ENCODE measurements around the gene SIRPG.
"Not testable (repeated sequence)": the region's sequence is repeated elsewhere in the genome, so short reads cannot be mapped to it uniquely, and the experiment has no call there.

Gene SIRPG

GRCh38 chr20:1657556-1658334 lies at the start of gene SIRPG:
Gene SIRPG, minus strand, starts transcription at chr20:1657779. Its CDS starts 65 bp downstream, at chr20:1657714.
- DNase-seq, result peak; percentile 71

- DNase-seq, result not testable (repeated sequence)
Measured at GRCh38 chr20:1706887-1707286, 49.3 kb upstream of the SIRPG start.

- DNase-seq, result no peak
Measured at GRCh38 chr20:1706079-1706478, 48.5 kb upstream of the SIRPG start.

- no peak for DNase-seq
Measured at GRCh38 chr20:1702855-1703254, 45.3 kb upstream of the SIRPG start.

- DNase-seq, result no peak
Measured at GRCh38 chr20:1702328-1702727, 44.7 kb upstream of the SIRPG start.

GRCh38 chr20:1700990-1701389 lies 43.4 kb upstream of the SIRPG start:
- no peak for DNase-seq

- DNase-seq, result no peak
Measured at GRCh38 chr20:1697592-1697991, 40.0 kb upstream of the SIRPG start.

GRCh38 chr20:1696521-1697209 lies 39.1 kb upstream of the SIRPG start:
- DNase-seq, result no peak

- DNase-seq, result no peak
Measured at GRCh38 chr20:1694672-1695071, 37.1 kb upstream of the SIRPG start.

GRCh38 chr20:1693427-1693826 lies 35.8 kb upstream of the SIRPG start:
- DNase-seq, result no peak

- no peak for DNase-seq
Measured at GRCh38 chr20:1689721-1690120, 32.1 kb upstream of the SIRPG start.

GRCh38 chr20:1688886-1689538 lies 31.4 kb upstream of the SIRPG start:
- no peak for DNase-seq

GRCh38 chr20:1687053-1687452 lies 29.5 kb upstream of the SIRPG start:
- no peak for DNase-seq

- DNase-seq, result no peak
Measured at GRCh38 chr20:1686151-1686748, 28.7 kb upstream of the SIRPG start.

- no peak for DNase-seq
Measured at GRCh38 chr20:1685304-1686052, 27.9 kb upstream of the SIRPG start.

- no peak for DNase-seq
Measured at GRCh38 chr20:1684872-1685271, 27.3 kb upstream of the SIRPG start.

- no peak for DNase-seq
Measured at GRCh38 chr20:1676650-1677049, 19.1 kb upstream of the SIRPG start.

GRCh38 chr20:1674990-1675780 lies 17.6 kb upstream of the SIRPG start:
- no peak for DNase-seq

- no peak for DNase-seq
Measured at GRCh38 chr20:1674361-1674760, 16.8 kb upstream of the SIRPG start.

- DNase-seq, result no peak
Measured at GRCh38 chr20:1673424-1673823, 15.8 kb upstream of the SIRPG start.

- no peak for DNase-seq
Measured at GRCh38 chr20:1672728-1673127, 15.1 kb upstream of the SIRPG start.
